HG02623 (cell line): Measurements from ENCODE around the gene HIVEP3.
A peak's percentile ranks its signal among the peaks of the same experiment; 100 is the strongest.

ENCODE experiments used
- ATAC-seq: cut with Tn5 transposase; IDR thresholded peaks from one replicate; pipeline ENCODE4 v1.9.1; 2021; ENCODE audit warnings: moderate library complexity; ENCODE audit not compliant: unreplicated experiment

The HIVEP3 gene

DNA sequence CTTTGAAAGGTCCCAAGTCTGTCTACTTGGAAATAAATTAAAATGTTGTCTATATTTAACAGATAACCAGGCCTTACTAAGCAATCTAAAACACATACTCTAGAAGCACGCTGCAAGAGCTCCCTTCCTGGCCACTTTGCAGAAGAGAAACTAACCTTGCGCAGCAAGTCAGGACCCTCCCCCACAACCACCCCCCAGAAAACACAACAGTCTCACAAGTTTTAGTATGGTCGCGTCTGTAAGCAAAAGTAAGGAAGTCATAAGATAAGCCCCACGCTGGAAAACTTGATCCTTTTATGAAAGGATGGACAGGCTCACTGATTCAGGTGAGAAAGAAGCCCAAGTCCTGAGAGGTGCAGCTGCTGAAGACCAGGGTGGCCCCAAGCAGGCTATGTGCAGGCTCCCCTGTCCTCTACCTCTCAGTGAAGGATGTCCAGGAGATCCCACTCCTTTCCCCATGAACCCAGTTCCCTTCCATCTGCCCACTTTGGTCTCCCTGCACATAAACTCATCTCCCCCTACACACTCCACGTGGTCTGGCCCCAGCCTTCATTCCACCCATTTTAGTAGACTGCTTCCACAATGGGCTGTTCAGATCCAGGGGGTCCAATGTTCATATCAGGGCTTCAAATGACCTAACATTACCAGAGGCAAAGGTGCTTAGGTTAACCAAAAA lies 23.8 kb downstream of the HIVEP3 start:
- no peak for ATAC-seq

DNA sequence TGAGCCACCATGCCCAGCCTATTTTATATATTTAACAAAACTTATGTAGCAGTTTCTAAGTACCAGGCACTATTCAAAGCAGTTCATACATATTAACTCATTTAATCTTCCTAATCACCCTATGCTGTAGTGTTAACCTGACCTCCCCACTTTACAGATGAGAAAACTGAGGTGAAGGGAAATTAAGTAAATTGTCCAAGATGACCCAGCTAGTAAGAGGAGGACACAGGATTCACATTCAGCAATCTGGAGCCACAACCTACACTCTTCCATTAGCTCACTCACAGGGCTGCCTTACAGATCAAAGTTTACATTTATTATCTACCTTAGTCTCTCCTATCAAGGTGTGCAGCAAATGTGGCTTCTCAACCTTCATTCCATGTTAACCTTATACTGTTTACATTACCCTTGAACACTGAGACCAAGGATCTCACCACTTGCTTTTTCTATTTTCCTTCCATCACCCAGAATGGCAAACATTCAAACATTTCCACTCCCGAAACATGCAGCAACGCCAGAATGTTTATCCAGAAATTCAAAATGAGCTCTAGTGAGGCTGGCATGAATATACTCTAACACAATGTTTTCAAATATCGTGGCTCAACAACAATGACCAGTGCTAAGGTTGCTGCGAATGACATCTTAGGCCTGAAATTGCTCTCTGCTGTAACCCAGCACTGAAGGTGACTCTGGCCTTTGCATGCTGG lies 24.5 kb downstream of the HIVEP3 start:
- ATAC-seq, result no peak

GRCh38 chr1:41892301-41892781 lies 26.4 kb downstream of the HIVEP3 start:
- ATAC-seq, result no peak

GRCh38 chr1:41891199-41891896 lies 27.4 kb downstream of the HIVEP3 start:
- ATAC-seq, result peak; percentile 70

DNA sequence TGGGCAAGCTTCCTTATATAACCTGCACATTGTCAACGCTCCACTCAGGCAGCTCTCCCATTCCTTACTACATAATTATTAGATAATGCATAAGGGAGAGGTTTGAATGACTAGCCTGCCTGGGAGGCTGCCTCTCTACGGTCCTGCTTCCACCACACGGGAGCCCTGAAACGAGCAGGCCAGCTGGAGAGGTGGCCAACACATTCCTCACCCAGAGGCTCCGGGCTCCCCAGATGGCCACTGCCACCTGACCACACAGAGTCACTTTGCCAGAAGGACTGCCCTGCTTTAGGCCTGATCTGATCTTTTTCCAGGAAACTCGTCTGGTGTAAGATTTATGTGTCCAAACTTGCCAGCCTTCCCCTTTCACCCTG lies 27.9 kb downstream of the HIVEP3 start:
- ATAC-seq, result no peak

GRCh38 chr1:41889506-41890414 lies 29.0 kb downstream of the HIVEP3 start:
- no peak for ATAC-seq

- ATAC-seq, result no peak
Measured at GRCh38 chr1:41888756-41889155, 30.0 kb downstream of the HIVEP3 start.

GRCh38 chr1:41887365-41887764 lies 31.4 kb downstream of the HIVEP3 start:
- no peak for ATAC-seq

DNA sequence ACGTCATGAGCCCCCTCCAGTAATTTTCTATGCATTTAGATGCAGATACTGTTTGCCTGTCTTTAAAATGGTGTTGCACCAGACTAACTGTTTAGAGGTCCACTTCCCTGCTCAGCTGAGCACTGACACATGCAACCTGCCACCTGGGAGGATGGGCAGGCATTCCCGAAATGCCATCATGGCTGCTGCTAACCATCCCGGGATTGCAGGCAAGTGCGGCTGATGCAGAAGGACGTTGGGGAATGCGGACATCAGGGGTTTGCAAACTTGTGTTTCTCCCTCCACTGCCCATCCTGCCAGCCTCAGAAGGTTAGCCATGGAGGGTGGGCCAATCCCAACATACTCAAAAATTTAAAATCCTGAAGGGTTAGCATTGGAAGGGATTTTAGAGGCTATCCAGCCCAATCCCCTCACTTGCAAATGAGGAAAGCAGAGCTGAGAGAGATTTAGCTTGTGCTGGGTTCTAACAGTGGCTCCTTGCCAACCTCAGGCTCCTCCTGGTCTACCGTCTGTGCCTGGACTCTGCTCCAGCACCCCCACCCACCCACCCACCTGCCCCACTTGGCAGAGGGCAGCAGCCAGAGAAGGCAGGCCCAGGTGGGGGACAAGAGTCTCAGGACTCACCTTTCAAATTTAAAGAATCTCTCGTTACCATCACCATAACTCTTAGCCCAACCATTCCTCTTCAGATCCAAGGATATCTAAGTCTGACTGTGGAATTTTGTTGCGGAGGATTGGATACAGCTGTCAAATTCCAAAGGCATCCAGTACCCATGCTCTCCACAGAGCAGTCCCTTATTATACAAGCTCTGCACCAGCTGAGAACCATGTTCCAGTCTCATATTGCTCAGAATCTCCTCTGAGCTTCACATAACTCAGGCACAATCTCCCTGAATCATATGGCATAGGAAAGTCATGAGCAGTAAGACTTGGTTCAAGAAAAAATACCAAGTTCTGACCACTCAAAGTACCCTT lies 34.2 kb downstream of the HIVEP3 start:
- no peak for ATAC-seq

GRCh38 chr1:41883507-41883906 lies 35.2 kb downstream of the HIVEP3 start:
- no peak for ATAC-seq

- ATAC-seq, result no peak
Measured at GRCh38 chr1:41882486-41882885, 36.2 kb downstream of the HIVEP3 start.

DNA sequence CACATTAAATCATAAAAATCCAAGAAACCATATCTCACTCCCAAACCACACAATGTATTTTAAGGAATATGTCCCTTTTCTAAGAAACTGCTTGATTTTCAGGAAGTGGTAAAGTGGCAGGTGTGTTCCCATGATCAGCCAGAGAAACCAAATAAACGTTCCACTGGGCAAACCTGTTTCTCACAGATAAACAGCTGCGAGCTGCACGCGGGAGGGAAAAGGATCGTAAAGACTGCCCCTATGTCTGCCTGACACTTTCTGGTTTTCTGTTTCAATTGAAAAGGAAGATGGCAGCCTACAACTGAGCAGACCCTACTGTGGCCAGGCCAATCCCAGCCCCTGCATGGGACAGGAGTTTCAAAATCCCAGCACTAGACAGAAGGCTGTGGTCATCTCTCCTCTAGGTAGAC lies 36.6 kb downstream of the HIVEP3 start:
- ATAC-seq, result no peak

DNA sequence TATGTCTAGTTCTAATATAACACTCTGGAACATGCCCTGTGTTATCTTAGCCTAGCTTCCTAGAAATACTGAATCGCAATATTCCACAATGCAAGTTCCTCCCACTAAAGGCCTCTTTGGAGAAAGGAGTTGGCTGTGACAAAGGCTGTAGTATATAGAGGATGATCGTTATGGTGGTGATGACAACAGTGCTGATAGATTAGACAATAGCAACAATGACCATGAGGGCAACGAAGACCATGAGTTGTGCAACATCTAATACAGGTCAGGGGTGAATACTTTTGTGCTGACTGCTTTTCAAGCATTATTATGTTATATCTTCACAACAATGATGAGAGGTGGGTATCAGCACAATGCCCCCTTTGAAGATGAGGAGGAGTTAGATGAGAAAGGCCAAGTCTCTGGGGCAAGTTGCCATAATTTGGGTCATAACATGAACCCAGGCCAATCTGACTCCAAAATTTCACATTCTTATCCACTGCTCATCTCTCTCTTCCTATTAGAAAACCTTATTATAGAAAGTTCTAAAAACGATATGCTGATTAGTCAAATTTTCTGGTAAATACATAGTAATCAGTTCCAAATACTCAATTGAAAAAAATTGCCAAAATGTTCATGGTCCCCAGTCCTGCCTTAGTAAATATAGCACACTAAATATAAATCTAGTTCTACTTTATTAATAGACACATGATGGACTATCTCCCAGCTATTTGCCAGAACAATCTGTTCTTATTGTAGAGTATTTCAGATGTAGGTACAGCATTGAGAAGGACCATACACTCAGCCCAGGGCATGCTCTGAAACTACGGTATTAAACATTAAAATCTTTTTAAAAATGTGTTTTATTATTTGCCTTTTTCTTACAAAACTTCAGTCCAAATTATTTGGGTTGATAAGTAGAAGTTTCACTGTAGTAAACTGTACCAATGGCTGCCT lies 37.5 kb downstream of the HIVEP3 start:
- no peak for ATAC-seq

DNA sequence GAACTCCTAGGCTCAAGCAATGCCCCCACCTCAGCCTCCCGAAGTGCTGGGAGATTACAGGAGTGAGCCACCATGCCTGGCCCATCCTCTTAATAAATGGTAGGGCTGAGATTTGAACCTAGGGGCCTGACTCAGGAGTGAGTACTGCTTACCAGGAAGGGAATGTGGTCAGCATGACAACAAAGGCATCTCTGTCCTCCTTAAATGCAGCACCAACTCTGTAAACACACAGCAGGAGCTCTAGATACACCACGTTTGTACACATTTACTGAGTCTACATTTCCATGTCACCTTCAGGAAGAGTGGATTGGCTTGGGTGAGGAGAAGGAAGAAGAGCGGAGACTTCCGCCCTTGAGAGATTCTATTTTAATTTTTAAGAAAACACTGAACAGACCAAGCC lies 38.5 kb downstream of the HIVEP3 start:
- ATAC-seq, result no peak

DNA sequence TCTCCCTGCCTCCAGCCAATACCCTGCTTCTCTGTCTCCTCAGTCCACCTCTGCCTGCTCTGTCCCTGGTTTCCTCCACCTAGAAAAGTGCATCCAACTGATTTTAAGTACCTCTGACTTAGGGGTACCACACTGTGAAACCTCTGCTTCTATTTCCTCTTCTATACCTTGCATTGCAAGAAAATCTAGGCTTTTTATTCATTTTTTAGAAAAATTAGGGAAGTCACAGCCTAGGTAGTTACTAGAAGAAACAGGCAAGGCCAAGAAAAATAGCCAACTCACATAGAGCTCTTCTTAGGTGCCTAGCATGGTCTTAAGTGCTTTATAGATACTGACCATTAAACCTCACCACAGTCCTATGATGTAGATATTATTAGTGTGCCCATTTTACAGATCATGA lies 39.1 kb downstream of the HIVEP3 start:
- no peak for ATAC-seq

GRCh38 chr1:41878911-41879310 lies 39.8 kb downstream of the HIVEP3 start:
- ATAC-seq, result no peak

- ATAC-seq, result no peak
Measured at GRCh38 chr1:41878495-41878894, 40.2 kb downstream of the HIVEP3 start.

- no peak for ATAC-seq
Measured at GRCh38 chr1:41876576-41877445, 41.9 kb downstream of the HIVEP3 start.
